Measurements from ENCODE around the gene PKD1L1. TPM values are rescaled to one million over a fixed set of nuclear protein-coding genes. Genes with fewer than 3 reads are reported as not detected.

The PKD1L1 gene
- total RNA-seq, 1 donor from 2014 or later: 1.1 TPM

DNA sequence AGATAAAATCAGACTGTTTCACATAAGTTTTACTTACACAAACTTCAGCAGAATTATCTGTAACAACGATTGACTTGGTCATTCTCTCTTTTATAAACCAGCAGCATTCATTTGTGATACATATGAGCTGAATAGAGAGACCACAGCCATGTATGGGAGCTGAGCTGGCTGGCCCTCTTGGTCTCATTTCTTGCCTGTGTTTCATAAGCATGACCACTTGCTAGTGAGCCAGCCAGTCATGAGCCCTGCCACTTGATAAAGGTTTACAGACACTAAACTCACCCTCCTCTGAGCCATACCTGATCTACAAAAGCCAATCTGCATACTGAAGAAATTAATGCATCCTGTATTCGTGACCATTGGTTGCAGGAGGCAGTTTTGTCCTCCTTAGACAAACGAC is 82.1 kb downstream of the PKD1L1 start:
- H3K4me1 Mint-ChIP-seq (ENCODE audit: low read depth): peaks cover 17% of the 10 kb centered on the region
- no peaks in the 10 kb centered on the region for H3K9me3 Mint-ChIP-seq
- no peaks in the 10 kb centered on the region for H3K36me3 Mint-ChIP-seq (ENCODE audit: low read depth)
- intact Hi-C loops (cut with micrococcal nuclease): no loop called here
- H3K4me3 Mint-ChIP-seq (ENCODE audit: low read depth): no peak overlapping the region
- no peak overlapping the region for H3K27ac Mint-ChIP-seq
- no peaks in the 10 kb centered on the region for H3K27me3 Mint-ChIP-seq (ENCODE audit: low read depth)
- DNase-seq (ENCODE audit: low spot score): no peak

DNA sequence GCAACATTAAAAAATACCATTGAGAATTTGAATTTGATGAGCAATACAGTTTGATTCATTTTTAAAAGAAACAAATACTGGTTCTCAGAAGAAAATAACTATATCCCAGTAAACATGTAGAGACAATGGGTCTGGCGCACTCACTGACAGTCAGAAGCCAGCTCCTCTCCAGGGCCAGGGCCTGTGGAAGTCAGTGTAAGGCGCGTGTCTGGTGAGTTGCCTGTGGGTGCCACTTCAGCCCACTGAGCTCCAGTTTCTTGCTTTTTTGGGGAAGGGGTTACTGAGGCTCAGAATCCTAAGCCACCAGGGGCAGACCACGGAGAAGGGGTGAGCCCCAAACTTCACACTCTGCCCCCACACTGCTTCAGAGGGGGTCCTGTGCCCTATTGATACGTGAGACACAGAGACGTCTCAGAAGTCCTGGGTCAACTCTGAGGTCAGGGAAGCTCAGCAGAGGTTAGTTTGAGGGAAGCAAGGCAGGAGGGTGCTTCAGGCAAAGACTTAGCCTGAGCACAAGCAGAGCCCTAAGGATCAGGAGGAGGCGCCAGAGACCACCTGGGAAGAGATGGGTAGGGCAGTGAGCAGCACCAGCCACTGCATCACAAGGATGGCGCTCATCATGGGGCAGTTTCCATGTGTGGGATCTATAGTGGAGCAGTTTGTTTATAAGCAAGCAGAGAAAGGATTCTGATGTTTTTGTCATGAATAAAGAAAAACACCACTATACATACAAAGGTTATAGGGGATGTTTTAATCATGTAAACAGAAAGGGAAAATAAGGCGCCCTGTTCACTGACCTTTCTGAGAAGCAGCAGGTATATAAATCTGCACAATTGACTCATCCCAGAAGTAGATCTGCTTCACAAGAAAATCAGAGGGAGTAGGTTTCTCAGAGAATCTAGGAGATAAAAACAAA is 95.7 kb downstream of the PKD1L1 start:
- H3K9me3 Mint-ChIP-seq: no peaks in the 10 kb centered on the region
- intact Hi-C loops (cut with micrococcal nuclease): loop anchor here (10.0 kb wide), 1 partner anchor 302 kb away; no protein-coding TSS in a partner anchor
- no peak overlapping the region for H3K4me3 Mint-ChIP-seq (ENCODE audit: low read depth)
- H3K27me3 Mint-ChIP-seq (ENCODE audit: low read depth): no peaks in the 10 kb centered on the region
- no peaks in the 10 kb centered on the region for H3K36me3 Mint-ChIP-seq (ENCODE audit: low read depth)
- H3K4me1 Mint-ChIP-seq (ENCODE audit: low read depth): peaks cover 3% of the 10 kb centered on the region
- H3K27ac Mint-ChIP-seq: no peak overlapping the region
- DNase-seq (ENCODE audit: low spot score): no peak

DNA sequence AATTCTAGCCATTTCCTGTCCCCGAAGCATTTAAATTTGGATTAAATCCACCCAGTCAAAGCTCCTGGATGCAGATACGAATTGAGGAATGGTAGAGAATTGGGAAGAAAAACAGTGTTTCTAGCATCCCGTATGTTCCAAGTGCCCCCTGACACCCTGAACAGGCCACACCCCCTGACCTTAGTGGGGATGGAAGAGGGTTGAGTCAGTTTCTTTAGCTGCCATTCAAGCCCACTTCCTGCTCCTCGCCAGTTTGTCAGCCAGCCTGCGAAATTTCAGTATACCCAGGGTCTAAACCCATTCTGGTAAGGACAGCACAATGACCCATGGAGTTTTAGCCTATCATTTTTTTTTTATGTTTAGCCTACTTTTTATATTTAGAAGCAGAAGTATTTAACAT is 101.1 kb downstream of the PKD1L1 start:
- Mint-ChIP-seq H3K9me3 (no peaks in the 10 kb centered on the region), H3K27me3 (ENCODE audit: low read depth) (no peaks in the 10 kb centered on the region), H3K27ac (no peak overlapping the region), H3K4me3 (ENCODE audit: low read depth) (no peak overlapping the region), H3K36me3 (ENCODE audit: low read depth) (no peaks in the 10 kb centered on the region), H3K4me1 (ENCODE audit: low read depth) (no peaks in the 10 kb centered on the region)
- intact Hi-C loops (cut with micrococcal nuclease): no loop called here
- no peak for DNase-seq (ENCODE audit: low spot score)

DNA sequence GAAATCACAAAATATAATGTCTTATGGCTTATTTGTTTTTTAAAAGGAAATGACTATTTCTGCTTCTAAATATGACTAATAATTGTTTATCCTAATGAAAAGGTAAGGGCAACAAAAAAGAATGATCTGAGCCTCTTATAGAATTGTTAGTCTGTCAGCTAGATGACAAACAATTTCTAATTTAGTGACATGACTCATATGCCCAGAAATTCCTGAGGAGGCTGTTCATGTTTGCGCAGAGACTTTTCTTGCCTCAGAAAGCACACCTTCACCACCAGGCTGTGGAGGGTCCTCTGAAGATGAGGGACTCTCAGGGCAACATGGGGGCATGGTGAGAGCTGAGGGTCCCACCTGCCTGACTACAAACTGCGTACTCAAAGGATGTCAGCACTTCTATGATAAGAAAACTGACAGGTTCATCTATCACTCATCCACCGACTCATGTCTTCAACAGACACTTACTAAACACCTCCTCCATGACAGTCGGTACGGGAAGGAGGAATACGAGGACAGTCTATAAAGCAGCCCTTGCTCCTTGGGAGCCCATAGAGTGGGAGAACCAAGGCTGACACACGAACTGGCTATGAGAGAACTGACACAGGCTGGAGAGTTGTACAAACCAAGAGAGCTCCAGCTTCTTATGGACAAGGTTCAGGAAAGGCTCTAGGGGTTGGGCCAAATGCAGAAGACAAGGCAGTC is 102.0 kb downstream of the PKD1L1 start:
- H3K4me1 Mint-ChIP-seq (ENCODE audit: low read depth): no peaks in the 10 kb centered on the region
- no peaks in the 10 kb centered on the region for H3K27me3 Mint-ChIP-seq (ENCODE audit: low read depth)
- H3K27ac Mint-ChIP-seq: no peak overlapping the region
- no peaks in the 10 kb centered on the region for H3K36me3 Mint-ChIP-seq (ENCODE audit: low read depth)
- no peak for DNase-seq (ENCODE audit: low spot score)
- H3K9me3 Mint-ChIP-seq: no peaks in the 10 kb centered on the region
- intact Hi-C loops (cut with micrococcal nuclease): no loop called here
- H3K4me3 Mint-ChIP-seq (ENCODE audit: low read depth): no peak overlapping the region

DNA sequence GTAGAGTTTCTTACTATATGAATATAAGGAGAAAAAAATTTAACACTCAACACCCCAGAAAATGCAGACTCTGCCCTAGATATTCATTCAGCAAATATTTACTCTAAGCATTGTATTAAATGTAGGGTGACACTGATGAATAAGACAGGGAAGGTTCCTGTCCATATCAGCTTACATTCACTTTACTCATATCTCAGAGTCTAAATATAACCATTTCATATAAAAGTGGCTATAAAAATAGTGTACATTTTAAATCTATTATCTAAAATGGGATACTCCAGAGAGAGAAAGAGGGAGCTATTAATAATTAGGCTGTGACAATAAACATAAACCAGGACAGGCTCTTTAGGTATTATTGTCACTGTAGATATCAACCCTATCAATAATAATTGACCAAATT is 104.0 kb downstream of the PKD1L1 start:
- no peaks in the 10 kb centered on the region for H3K9me3 Mint-ChIP-seq
- H3K27me3 Mint-ChIP-seq (ENCODE audit: low read depth): no peaks in the 10 kb centered on the region
- intact Hi-C loops (cut with micrococcal nuclease): no loop called here
- no peaks in the 10 kb centered on the region for H3K36me3 Mint-ChIP-seq (ENCODE audit: low read depth)
- no peak overlapping the region for H3K4me3 Mint-ChIP-seq (ENCODE audit: low read depth)
- H3K4me1 Mint-ChIP-seq (ENCODE audit: low read depth): no peaks in the 10 kb centered on the region
- no peak overlapping the region for H3K27ac Mint-ChIP-seq
- DNase-seq (ENCODE audit: low spot score): no peak

DNA sequence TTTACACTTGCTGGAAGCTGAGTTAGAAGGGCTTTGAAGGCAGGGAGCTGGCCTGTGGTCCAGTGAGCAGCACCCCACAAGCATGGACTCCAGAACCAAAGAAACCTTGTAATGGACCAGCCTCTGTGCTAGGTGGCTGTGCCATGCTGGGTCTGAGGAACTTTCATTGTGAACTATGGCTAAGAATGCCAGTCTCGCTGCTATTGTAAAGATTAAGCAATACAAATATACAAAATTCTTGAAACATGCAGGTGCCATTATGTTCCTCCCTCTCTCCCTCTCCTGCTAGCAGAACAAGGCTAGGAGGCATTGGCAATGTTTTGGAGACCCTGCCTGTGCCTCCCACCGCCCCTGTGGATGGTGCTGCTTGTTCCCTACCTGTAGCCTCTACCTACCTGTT is 105.0 kb downstream of the PKD1L1 start:
- no peak for DNase-seq (ENCODE audit: low spot score)
- Mint-ChIP-seq H3K27ac (no peak overlapping the region), H3K4me1 (ENCODE audit: low read depth) (no peaks in the 10 kb centered on the region), H3K4me3 (ENCODE audit: low read depth) (no peak overlapping the region), H3K36me3 (ENCODE audit: low read depth) (no peaks in the 10 kb centered on the region), H3K9me3 (no peaks in the 10 kb centered on the region), H3K27me3 (ENCODE audit: low read depth) (no peaks in the 10 kb centered on the region)
- intact Hi-C loops (cut with micrococcal nuclease): no loop called here

DNA sequence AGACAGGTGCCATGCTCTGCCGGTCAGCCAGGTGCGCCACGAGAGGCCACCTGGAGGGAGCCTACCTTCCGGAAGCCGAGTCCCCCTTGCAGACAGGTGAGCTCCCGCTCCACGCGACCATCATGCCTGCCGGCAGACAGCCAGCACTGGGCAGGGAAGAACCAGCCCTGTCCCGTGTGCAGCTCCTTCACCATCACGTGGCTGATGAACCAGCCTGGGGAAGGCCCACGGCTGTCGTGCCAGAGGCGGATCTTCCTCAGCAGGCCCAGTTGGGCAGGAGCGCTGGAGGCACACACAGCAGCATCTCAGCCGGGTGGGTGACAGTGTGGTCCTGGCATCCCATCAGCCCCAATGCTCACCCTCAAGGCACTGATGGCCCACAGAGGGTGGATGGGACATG is 108.9 kb downstream of the PKD1L1 start:
- no peaks in the 10 kb centered on the region for H3K36me3 Mint-ChIP-seq (ENCODE audit: low read depth)
- no peak overlapping the region for H3K4me3 Mint-ChIP-seq (ENCODE audit: low read depth)
- intact Hi-C loops (cut with micrococcal nuclease): no loop called here
- no peak for DNase-seq (ENCODE audit: low spot score)
- H3K4me1 Mint-ChIP-seq (ENCODE audit: low read depth): no peaks in the 10 kb centered on the region
- no peak overlapping the region for H3K27ac Mint-ChIP-seq
- no peaks in the 10 kb centered on the region for H3K27me3 Mint-ChIP-seq (ENCODE audit: low read depth)
- H3K9me3 Mint-ChIP-seq: no peaks in the 10 kb centered on the region

DNA sequence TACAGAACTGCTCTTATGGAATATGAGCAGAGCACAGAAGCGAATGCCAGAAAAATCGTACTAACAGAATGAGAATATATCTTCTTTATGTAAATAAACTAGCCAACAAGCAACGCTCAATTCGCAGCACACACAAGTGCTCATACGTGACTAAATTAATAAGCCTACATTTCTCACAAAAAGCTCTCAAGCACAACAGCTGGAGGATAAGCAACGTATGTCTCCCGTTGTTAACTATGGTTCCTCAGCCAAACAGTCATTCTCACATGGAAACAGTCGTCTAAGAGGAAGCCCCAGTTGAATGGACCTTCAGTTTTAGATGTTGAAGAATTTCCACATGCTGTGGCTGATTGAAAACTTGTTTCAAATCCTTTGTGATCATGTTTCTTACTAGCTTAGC is 110.4 kb downstream of the PKD1L1 start:
- intact Hi-C loops (cut with micrococcal nuclease): no loop called here
- H3K27ac Mint-ChIP-seq: no peak overlapping the region
- no peak overlapping the region for H3K4me3 Mint-ChIP-seq (ENCODE audit: low read depth)
- no peaks in the 10 kb centered on the region for H3K9me3 Mint-ChIP-seq
- no peaks in the 10 kb centered on the region for H3K36me3 Mint-ChIP-seq (ENCODE audit: low read depth)
- no peaks in the 10 kb centered on the region for H3K27me3 Mint-ChIP-seq (ENCODE audit: low read depth)
- H3K4me1 Mint-ChIP-seq (ENCODE audit: low read depth): no peaks in the 10 kb centered on the region
- no peak for DNase-seq (ENCODE audit: low spot score)

DNA sequence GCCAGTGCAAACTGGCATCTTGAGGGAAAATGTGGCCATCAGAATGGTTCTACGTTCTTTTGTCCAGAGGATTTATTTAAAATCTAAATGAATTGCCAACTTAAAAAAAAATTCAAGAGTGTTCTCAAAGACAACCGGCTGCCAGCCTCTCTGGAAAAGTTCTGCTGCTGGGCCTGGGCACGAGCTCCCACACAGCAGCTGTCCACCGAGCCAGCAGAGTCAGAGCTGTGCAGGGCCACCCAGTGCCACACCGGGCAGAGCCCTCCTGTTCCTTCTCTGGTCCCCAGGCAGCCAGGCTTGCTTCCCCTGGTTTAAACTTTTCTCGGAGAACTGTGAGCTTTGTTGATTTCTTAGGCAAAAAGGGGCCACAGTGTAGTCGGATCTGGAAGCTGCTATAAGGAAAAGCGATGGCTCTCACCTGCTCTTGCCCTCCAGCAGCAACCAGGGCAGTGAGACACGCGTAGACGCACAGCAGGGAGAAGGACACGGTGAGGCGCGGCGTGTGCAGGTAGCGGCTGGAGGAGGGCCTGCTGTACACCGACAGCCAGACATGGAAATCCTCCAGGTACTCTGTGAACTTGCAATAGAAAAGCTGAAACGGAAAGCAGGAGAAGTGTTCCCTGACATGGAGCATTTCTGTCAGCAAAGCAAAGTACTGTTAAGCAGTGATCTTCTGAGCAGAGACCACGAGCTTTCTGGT is 111.6 kb downstream of the PKD1L1 start:
- Mint-ChIP-seq H3K36me3 (ENCODE audit: low read depth) (no peaks in the 10 kb centered on the region), H3K9me3 (no peaks in the 10 kb centered on the region), H3K4me3 (ENCODE audit: low read depth) (no peak overlapping the region), H3K27ac (no peak overlapping the region), H3K4me1 (ENCODE audit: low read depth) (no peaks in the 10 kb centered on the region), H3K27me3 (ENCODE audit: low read depth) (no peaks in the 10 kb centered on the region)
- no peak for DNase-seq (ENCODE audit: low spot score)
- intact Hi-C loops (cut with micrococcal nuclease): no loop called here

DNA sequence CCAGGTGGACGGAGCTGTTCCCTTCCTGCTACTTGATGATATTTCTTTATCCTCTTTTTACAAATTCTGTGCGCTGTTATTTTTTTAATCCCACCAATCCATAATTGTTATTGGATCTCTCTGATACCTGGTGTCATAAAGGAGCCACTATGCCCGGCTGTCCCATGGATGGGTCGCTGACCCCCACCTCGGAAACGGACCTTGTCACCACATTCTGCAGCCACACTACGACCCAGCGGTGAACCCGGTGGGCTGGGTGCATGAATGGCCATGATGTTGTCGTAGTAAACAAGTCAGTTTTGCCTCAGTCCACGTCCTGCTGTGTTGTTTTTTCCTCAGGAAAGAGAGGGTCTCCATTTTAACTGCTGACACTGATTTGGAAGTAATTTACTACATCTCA is 112.2 kb downstream of the PKD1L1 start:
- Mint-ChIP-seq H3K36me3 (ENCODE audit: low read depth) (no peaks in the 10 kb centered on the region), H3K4me1 (ENCODE audit: low read depth) (no peaks in the 10 kb centered on the region), H3K4me3 (ENCODE audit: low read depth) (no peak overlapping the region), H3K9me3 (no peaks in the 10 kb centered on the region), H3K27ac (no peak overlapping the region), H3K27me3 (ENCODE audit: low read depth) (no peaks in the 10 kb centered on the region)
- intact Hi-C loops (cut with micrococcal nuclease): no loop called here
- no peak for DNase-seq (ENCODE audit: low spot score)

DNA sequence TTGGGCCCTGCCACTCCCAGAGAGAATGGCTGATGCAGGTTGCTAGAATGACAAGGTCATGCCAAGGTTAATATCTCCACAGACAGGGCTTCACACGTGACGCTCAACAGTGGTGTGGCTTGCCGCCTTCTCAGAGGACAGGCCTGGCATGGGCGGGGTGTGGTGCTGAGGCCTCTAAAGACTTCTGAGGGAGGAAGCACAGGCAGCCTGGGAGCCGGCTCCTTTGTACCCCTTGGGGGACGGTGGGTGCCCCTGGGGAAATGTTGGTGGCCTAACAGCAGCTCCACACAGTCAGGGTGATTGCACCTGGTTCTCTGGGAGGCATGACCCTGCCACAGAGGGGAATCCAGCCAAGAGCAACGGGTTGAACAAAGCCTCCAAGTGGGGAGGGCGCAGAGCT is 115.1 kb downstream of the PKD1L1 start:
- Mint-ChIP-seq H3K4me1 (ENCODE audit: low read depth) (no peaks in the 10 kb centered on the region), H3K9me3 (no peaks in the 10 kb centered on the region), H3K36me3 (ENCODE audit: low read depth) (no peaks in the 10 kb centered on the region), H3K27ac (no peak overlapping the region), H3K27me3 (ENCODE audit: low read depth) (no peaks in the 10 kb centered on the region), H3K4me3 (ENCODE audit: low read depth) (no peak overlapping the region)
- DNase-seq (ENCODE audit: low spot score): no peak
- intact Hi-C loops (cut with micrococcal nuclease): no loop called here

DNA sequence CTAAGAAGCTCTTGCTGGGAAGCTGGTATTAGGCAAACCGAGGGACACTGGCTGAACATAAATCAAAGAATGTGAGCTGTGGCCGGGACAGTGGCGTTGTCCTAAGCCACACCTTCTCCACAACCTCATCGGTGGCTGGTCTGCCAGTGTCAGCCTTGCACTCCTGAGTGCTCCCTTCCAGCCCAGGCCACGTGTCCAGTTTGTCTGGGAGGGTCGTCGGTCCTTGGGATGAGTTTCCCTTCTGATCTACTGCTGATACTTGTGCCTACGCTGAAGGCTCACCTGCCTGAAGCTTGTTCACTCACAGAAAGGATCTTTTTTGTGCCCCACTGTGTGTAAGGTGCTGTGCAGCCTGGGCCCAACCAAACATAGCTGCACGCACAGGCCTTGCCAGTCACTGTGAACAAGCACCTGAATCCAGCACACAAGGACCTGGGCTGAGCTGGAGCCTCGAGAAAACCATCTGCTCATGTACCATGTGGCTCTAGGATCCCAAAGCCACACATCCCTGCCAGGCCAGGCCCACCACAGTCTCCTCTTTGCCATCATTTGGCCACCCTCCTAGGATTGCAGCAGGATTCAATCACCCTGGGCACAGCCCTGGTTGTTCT is 116.1 kb downstream of the PKD1L1 start:
- Mint-ChIP-seq H3K9me3 (no peaks in the 10 kb centered on the region), H3K36me3 (ENCODE audit: low read depth) (no peaks in the 10 kb centered on the region), H3K4me1 (ENCODE audit: low read depth) (no peaks in the 10 kb centered on the region), H3K27me3 (ENCODE audit: low read depth) (peaks cover 1% of the 10 kb centered on the region), H3K27ac (no peak overlapping the region), H3K4me3 (ENCODE audit: low read depth) (no peak overlapping the region)
- DNase-seq (ENCODE audit: low spot score): no peak
- intact Hi-C loops (cut with micrococcal nuclease): no loop called here
